CD4-positive, alpha-beta T cell treated with Interleukin-15 for 1 hour (primary cell): ENCODE results near the gene SLC10A6.

Experiments used
- DNase-seq: peaks from one replicate; pipeline ENCODE4 v3.0.0-alpha.2; 2020

SLC10A6 gene

DNA sequence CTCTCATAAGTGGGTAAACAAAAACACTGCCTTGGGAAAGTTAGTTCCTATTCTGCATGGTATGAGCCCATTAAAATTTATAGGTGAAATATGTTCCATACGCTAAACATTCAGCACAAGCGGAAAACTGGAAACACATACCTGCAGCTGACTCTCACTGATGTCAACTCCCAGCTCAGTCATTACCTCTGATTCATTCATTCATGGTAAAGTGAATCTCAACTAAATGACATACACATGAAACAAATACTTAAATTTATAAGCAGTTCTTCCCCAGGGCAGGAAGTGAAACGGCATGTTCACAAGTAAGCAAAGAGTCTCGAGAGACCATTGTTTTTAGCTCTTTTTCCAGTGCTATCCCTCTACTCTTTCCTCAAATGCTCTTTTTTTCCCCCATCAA is 1.6 kb downstream of the SLC10A6 start:
- DNase-seq, result no peak

- no peak for DNase-seq
Measured at GRCh38 chr4:86846921-86847320, 2.3 kb downstream of the SLC10A6 start.

- DNase-seq, result no peak
Measured at GRCh38 chr4:86845593-86845992, 3.6 kb downstream of the SLC10A6 start.

GRCh38 chr4:86841309-86841708 is 7.9 kb downstream of the SLC10A6 start:
- DNase-seq, result no peak

- no peak for DNase-seq
Measured at GRCh38 chr4:86840858-86841257, 8.3 kb downstream of the SLC10A6 start.

DNA sequence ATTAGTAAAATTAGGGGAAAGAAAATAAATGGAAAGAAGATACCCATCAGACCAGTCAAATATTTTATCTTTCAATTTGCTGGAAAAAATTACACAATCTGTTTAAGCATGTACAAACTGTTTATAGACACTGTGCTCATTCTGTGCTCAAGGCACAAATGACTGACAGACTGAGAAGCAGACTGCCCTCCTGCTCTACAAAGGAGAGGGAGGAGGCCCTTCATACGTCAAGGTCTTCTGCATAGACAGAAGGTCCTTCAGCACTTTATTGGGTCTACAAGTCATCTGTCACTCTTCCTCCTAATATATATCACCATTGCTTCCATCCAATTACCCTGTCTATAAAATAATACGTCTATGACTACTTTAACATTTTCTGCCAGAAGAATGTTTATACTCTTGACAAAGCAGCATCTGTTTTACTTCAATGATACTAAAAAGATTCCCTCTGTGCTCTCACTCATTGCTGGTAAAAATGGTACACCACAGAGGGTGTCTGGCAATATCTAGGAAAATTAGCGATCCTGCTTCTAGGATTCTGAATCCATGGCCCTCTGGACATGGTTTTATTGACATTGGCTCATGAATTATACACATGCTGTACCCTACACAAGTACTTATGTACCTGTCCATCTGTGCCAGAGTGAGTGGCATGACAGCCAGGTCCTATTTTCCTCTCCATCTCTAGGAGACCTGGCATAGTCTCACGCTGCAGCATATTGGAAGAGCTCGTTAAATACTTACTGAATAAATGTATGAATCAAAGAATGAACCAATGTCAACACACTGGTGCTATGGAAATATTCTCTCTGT is 11.3 kb downstream of the SLC10A6 start:
- DNase-seq, result no peak

DNA sequence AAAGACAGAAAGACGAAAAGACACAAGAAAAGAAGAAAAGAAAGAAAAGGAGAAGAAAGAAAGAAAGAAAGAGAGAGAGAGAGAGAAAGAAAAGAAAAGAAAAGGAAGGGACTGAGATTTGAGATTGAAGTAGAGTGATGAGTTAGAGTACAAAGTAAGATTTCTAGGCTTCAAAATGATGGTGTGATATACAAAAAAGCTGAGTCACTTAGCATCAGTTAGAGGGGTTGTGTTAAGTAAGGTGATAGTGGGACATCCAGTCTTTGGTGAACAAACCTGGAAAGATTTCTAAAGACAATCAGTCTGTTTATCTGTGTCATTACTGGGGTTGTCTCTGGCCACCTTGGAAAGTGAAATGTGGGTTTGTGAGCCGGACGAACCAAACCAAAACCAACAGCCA is 13.5 kb downstream of the SLC10A6 start:
- no peak for DNase-seq

GRCh38 chr4:86834901-86835300 is 14.3 kb downstream of the SLC10A6 start:
- no peak for DNase-seq

DNA sequence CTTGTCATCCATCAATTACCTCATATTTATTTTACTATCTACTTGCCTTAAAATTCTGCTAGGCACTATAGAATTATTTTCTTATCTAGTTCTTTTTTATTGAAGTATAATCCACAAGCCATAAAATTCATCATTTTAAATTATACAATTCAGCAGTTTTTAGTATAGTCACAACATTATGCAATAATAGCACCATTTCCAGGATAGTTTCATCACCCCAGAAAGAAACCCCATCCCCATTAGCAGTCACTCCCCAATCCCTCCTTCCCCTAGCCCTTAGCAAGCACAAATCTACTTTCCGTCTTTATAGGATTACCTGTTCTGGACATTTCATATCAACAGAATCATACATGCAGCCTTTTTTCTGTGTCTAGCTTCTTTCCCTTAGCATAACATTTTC is 15.6 kb downstream of the SLC10A6 start:
- no peak for DNase-seq

DNA sequence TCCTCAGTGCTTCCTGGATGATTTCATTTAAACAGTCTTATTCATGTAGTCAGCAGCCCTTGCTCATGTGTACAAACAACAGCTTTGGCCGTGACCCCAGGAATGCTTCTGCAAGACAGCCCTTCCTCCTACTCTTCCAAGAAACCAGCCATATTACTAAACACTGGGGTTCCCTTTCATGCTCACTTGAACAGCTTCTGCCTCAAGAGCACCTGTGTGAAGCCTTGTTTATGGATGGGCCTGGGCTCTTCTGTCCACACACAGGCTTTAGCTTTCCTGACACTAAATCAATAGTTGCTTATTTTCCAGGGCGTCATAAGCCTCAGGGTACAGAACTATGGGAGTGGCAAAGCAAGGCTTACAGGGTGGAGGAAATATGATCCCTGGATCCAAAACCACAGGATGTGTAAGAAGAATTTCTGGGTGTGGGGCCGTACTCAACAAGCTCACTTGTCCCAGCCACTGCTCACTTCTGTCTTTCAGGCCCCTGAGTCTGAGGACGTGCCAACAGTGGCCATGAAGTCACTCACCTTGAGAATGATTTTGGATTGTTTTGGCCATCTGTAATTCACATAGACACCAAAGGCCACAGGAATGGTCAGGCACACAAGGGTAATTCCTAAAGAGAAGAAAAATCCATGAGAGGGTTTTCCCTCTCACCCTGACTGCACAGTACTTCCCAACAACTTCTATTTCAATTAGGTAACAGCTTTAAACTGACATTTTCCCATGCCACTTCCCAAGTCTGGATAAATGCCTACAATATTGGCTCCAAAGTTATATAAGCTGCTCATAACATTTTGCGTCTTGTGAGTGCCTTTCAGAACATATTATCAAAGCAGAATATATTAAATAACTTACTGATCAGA is 17.7 kb downstream of the SLC10A6 start:
- DNase-seq, result no peak

DNA sequence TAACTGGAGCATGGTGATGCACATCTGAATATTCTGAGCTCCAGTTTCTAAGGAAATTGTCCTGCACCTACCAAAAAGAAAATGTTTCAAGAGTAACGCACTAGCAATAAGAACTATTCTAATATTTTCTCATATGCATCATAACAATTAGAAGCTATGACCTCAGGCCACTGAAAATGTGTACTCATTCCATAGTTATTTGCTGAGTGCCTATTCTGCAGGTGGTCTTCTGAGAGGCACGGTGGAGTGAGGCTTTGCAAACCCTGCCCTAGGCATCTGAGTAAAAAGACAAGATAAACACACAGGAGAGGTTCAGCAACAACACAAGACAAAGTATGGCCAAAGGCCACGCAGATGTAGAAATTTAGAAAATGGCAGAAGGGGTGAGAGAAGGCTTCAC is 23.7 kb downstream of the SLC10A6 start:
- no peak for DNase-seq

GRCh38 chr4:86822136-86822535 is 27.0 kb downstream of the SLC10A6 start:
- DNase-seq, result no peak

- DNase-seq, result no peak
Measured at GRCh38 chr4:86821151-86821550, 28.0 kb downstream of the SLC10A6 start.

- no peak for DNase-seq
Measured at GRCh38 chr4:86819561-86819960, 29.6 kb downstream of the SLC10A6 start.

GRCh38 chr4:86818841-86819240 is 30.3 kb downstream of the SLC10A6 start:
- DNase-seq, result no peak

- DNase-seq, result no peak
Measured at GRCh38 chr4:86818211-86818610, 31.0 kb downstream of the SLC10A6 start.

GRCh38 chr4:86816501-86817273 is 32.5 kb downstream of the SLC10A6 start:
- no peak for DNase-seq

DNA sequence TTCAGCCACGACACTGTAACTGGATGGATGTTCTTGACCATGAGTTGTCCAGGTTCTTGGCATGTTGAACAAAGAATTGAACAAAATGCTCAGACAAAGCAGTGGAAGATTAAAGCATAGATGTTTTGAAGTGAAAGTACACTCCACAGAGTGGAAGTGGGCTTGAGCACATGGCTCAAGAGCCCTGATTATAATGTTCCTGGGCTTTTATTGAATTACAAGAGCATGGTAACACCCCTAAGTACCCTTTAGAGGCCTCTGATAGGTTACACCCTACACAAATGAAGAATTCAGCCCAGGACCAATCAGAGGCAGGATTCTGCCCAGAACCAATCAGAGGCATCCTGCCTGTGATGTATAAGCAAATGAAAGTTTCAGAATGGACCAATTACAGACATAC is 33.5 kb downstream of the SLC10A6 start:
- DNase-seq, result no peak

- DNase-seq, result no peak
Measured at GRCh38 chr4:86810847-86811246, 38.3 kb downstream of the SLC10A6 start.

- no peak for DNase-seq
Measured at GRCh38 chr4:86809809-86810208, 39.4 kb downstream of the SLC10A6 start.

- no peak for DNase-seq
Measured at GRCh38 chr4:86791126-86791525, 58.1 kb downstream of the SLC10A6 start.

DNA sequence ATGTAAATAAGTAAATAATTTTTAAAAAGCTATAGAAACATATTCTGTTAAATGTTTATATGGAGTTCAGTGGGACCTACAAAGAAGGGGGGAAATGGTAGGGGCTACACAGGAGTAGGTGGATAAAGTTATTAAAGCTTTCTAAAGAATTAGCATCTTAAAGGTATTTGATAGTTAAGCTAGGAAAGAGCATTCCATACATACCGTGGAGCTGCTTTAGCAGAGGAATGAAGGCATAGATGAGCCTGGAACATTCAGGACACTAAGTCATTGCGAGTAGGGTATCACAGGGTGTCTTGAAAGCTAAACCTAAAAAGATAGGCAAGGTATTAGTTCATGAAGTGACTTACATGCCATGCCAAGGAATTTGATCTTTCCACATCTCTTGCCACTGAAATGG is 60.4 kb downstream of the SLC10A6 start:
- DNase-seq, result no peak

GRCh38 chr4:86778175-86778574 is 71.0 kb downstream of the SLC10A6 start:
- no peak for DNase-seq
